Sigmoid colon (tissue), 7 donors: ENCODE measurements around the gene CDH20. TPM values are rescaled to one million over a fixed set of nuclear protein-coding genes. Genes with fewer than 3 reads are reported as not detected.

ENCODE experiments used
- DNase-seq: peaks from one replicate; pipeline ENCODE4 v3.0.0-alpha.2; 2019
- H3K27ac ChIP-seq, 4 donors: fragments of 200-600 bp; sonication (generic); one replicate each; pipeline ENCODE4 v1.5.1; 2016 to 2019; ENCODE audit warnings: mild to moderate bottlenecking in 1 of 4
- H3K27me3 ChIP-seq, 3 donors: fragments of 200-600 bp; sonication (generic); one replicate each; pipeline ENCODE4 v1.5.1; 2019; ENCODE audit warnings: mild to moderate bottlenecking in 1 of 3
- H3K36me3 ChIP-seq, 4 donors: fragments of 200-600 bp; sonication (generic); one replicate each; pipeline ENCODE4 v1.5.1; 2016 to 2019
- H3K4me1 ChIP-seq, 4 donors: fragments of 200-600 bp; sonication (generic); one replicate each; pipeline ENCODE4 v1.5.1; 2017 to 2019
- H3K4me3 ChIP-seq, 4 donors: fragments of 200-600 bp; sonication (generic); one replicate each; pipeline ENCODE4 v1.5.1; 2017 to 2019; ENCODE audit warnings: mild to moderate bottlenecking in 2 of 4, moderate library complexity in 1 of 4
- H3K9me3 ChIP-seq, 4 donors: fragments of 200-600 bp in 3 of 4; sonication (generic) in 3 of 4; one replicate each; pipeline versions ENCODE4 v1.5.1 to v1.6.1; 2013 to 2019
- EP300 ChIP-seq, 4 donors: sonication (generic); formaldehyde crosslinking; IDR thresholded peaks; one replicate each; pipeline ENCODE4 v1.6.1; 2017; ENCODE audit warnings: antibody characterized with exemption in 4 of 4
- POLR2A ChIP-seq, 2 donors: fragments of 450-650 bp; IDR thresholded peaks; one replicate each; pipeline ENCODE4 v1.6.1; 2016; ENCODE audit warnings: antibody characterized with exemption in 2 of 2, mild to moderate bottlenecking in 2 of 2, moderate library complexity in 2 of 2
- POLR2AphosphoS5 ChIP-seq, 4 donors: sonication (generic); formaldehyde crosslinking; IDR thresholded peaks; one replicate each; pipeline ENCODE4 v1.6.1; 2017; ENCODE audit warnings: antibody characterized with exemption in 4 of 4
- WGBS, 2 donors: extraction: QIAGEN DNeasy Blood & Tissue Kit; methylation state at CpG; one replicate each; pipeline ENCODE4 v1.1.7; 2013; 5-methylcytosine and 5-hydroxymethylcytosine counted together
- intact Hi-C: fragments of 100-400 bp; cut with DNase I; formaldehyde crosslinking; loops from one replicate; pipeline ENCODE4 v1.15.1; 2023
- polyA plus RNA-seq, 3 donors: library from polyadenylated mRNA; stranded (reverse); fragments of 200-250 nt; gene quantifications; one replicate each; pipeline ENCODE4 v1.2.3, GENCODE V29; 2013
- total RNA-seq, 4 donors: library from RNA; depleted of rRNA; stranded (reverse); fragments of >200 nt; gene quantifications; one replicate each; pipeline ENCODE4 v1.1.0, GENCODE V29; 2016
- TF ChIP-seq, protein P1 (sequence below), 4 experiments: fragments of 450-650 bp in 3 of 4; fragments of 200-600 bp in 1 of 4; IDR thresholded peaks; one replicate each; pipeline ENCODE4 v1.5.1; 2016 to 2019; ENCODE audit warnings: antibody characterized with exemption in 4 of 4, mild to moderate bottlenecking in 3 of 4, moderate library complexity in 2 of 4
- donor health status: healthy with polysubstance abuse.
- donor health status: Bipolar disorder and iron deficiency.
- donor health status: healthy.

The CDH20 gene
- total and polyA plus RNA-seq, 7 donors = under 0.01 to 0.33 (median 0.21) TPM; not detected in 3

DNA sequence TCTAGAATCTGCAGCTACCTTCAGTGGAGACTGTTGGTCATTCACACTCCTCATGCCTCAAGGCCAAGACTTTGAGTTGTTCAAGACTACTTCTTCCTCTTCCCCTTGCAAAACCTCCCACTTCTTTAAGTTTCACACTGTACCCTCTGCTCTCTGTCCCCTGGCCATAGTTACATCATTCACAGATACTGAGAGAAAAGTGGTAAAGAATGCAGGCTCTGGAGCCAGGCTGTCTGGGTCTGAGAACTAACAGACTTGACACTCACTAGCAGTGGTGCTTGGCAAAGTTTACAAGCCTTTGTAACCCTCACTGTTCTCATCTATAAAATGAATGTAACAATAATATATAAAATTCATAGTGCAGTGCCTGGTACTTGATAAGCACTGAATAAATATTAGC is 61.8 kb downstream of the CDH20 start:
- intact Hi-C loops = no loop called here
- H3K9me3 ChIP-seq = no peaks in the 10 kb centered on the region
- no peaks in the 10 kb centered on the region for H3K4me1 ChIP-seq
- TF ChIP-seq POLR2A (IDR thresholded peaks at IDR 0.05) (no peak), EP300 (IDR thresholded peaks at IDR 0.05) (no peak), POLR2AphosphoS5 (IDR thresholded peaks at IDR 0.05) (no peak)
- TF ChIP-seq, protein P1, sequence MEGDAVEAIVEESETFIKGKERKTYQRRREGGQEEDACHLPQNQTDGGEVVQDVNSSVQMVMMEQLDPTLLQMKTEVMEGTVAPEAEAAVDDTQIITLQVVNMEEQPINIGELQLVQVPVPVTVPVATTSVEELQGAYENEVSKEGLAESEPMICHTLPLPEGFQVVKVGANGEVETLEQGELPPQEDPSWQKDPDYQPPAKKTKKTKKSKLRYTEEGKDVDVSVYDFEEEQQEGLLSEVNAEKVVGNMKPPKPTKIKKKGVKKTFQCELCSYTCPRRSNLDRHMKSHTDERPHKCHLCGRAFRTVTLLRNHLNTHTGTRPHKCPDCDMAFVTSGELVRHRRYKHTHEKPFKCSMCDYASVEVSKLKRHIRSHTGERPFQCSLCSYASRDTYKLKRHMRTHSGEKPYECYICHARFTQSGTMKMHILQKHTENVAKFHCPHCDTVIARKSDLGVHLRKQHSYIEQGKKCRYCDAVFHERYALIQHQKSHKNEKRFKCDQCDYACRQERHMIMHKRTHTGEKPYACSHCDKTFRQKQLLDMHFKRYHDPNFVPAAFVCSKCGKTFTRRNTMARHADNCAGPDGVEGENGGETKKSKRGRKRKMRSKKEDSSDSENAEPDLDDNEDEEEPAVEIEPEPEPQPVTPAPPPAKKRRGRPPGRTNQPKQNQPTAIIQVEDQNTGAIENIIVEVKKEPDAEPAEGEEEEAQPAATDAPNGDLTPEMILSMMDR (IDR thresholded peaks at IDR 0.05) = no peak
- no peaks in the 10 kb centered on the region for H3K36me3 ChIP-seq
- no peak overlapping the region for H3K4me3 ChIP-seq
- no peak for DNase-seq
- no peaks in the 10 kb centered on the region for H3K27me3 ChIP-seq
- no peak overlapping the region for H3K27ac ChIP-seq

GRCh38 chr18:61397222-61397621 is 64.0 kb downstream of the CDH20 start:
- H3K9me3 ChIP-seq = no peaks in the 10 kb centered on the region
- WGBS, 2 donors = 71 to 74% methylated on average over 3 of the region's 3 CpGs
- no peak overlapping the region for H3K4me3 ChIP-seq
- no peak for TF ChIP-seq POLR2A (IDR thresholded peaks at IDR 0.05)
- TF ChIP-seq, protein P1 (IDR thresholded peaks at IDR 0.05) = no peak
- TF ChIP-seq POLR2AphosphoS5 (IDR thresholded peaks at IDR 0.05) = no peak
- TF ChIP-seq EP300 (IDR thresholded peaks at IDR 0.05) = no peak
- intact Hi-C loops = no loop called here
- DNase-seq = peak; percentile 60
- H3K4me1 ChIP-seq = no peaks in the 10 kb centered on the region
- H3K27ac ChIP-seq = no peak overlapping the region
- no peaks in the 10 kb centered on the region for H3K27me3 ChIP-seq
- H3K36me3 ChIP-seq = no peaks in the 10 kb centered on the region

- no peak for DNase-seq
- Histone ChIP-seq H3K9me3 (no peaks in the 10 kb centered on the region), H3K36me3 (no peaks in the 10 kb centered on the region), H3K27me3 (no peaks in the 10 kb centered on the region), H3K4me1 (no peaks in the 10 kb centered on the region), H3K27ac (no peak overlapping the region), H3K4me3 (no peak overlapping the region)
- WGBS, 2 donors = 70 to 85% methylated on average over 4 of the region's 4 CpGs
- TF ChIP-seq EP300 (IDR thresholded peaks at IDR 0.05) (no peak), POLR2AphosphoS5 (IDR thresholded peaks at IDR 0.05) (no peak), POLR2A (IDR thresholded peaks at IDR 0.05) (no peak)
- TF ChIP-seq, protein P1 (IDR thresholded peaks at IDR 0.05) = no peak
- intact Hi-C loops = no loop called here
Measured at GRCh38 chr18:61398961-61399705, 65.9 kb downstream of the CDH20 start.

DNA sequence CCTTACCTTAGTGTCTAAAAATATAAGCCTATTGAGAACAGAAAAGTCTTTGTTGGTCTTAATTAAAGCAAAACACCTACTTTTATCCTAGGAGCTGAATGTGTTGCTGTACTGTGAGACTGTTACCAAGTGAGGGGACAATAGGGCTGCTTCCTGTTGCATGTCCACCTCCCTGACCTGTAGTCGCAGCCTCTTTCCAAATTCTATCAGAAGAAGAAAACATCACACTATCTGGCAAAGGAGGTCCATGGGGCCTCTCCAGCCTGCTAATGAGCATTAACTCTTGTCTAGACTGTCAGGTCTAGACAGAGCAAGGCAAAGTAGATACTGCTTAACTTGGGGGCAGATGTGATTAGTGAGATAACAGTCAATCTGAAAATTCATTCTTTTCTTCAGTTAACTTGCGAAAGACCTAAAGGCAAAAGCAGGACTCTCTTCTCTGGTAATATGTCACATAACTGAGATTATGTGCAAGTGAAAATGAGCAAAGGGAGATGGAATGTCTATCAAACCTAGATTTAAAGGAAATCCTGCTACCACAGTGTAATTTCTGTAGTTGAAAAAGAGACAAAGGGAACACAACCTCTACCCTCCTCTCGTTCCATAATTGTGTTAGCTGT is 66.9 kb downstream of the CDH20 start:
- WGBS, 2 donors = 89 to 94% methylated on average over 3 of the region's 3 CpGs
- DNase-seq = no peak
- TF ChIP-seq EP300 (IDR thresholded peaks at IDR 0.05) = no peak
- no peak for TF ChIP-seq POLR2A (IDR thresholded peaks at IDR 0.05)
- TF ChIP-seq, protein P1 (IDR thresholded peaks at IDR 0.05) = no peak
- TF ChIP-seq POLR2AphosphoS5 (IDR thresholded peaks at IDR 0.05) = no peak
- intact Hi-C loops = no loop called here
- no peaks in the 10 kb centered on the region for H3K4me1 ChIP-seq
- no peaks in the 10 kb centered on the region for H3K9me3 ChIP-seq
- H3K27ac ChIP-seq = no peak overlapping the region
- H3K36me3 ChIP-seq = no peaks in the 10 kb centered on the region
- no peaks in the 10 kb centered on the region for H3K27me3 ChIP-seq
- no peak overlapping the region for H3K4me3 ChIP-seq
